CD4-positive, alpha-beta T cell treated with Interleukin-4 for 1 hour (primary cell): ENCODE results near the gene SMAD1.

Experiments
- DNase-seq, 2 donors: peaks; one replicate each; pipeline ENCODE4 v3.0.0-alpha.2; 2020 to 2022

Gene SMAD1

GRCh38 chr4:145490361-145490760 lies 8.7 kb downstream of the SMAD1 start:
- DNase-seq: no peak

- no peak for DNase-seq
Measured at GRCh38 chr4:145490796-145491195, 9.1 kb downstream of the SMAD1 start.

GRCh38 chr4:145492376-145492775 lies 10.7 kb downstream of the SMAD1 start:
- no peak for DNase-seq

GRCh38 chr4:145493166-145493565 lies 11.5 kb downstream of the SMAD1 start:
- no peak for DNase-seq

- DNase-seq: no peak
Measured at GRCh38 chr4:145494666-145495270, 13.1 kb downstream of the SMAD1 start.

GRCh38 chr4:145496292-145496691 lies 14.6 kb downstream of the SMAD1 start:
- no peak for DNase-seq

- no peak for DNase-seq
Measured at GRCh38 chr4:145497199-145498149, 15.8 kb downstream of the SMAD1 start.

GRCh38 chr4:145498430-145498829 lies 16.8 kb downstream of the SMAD1 start:
- no peak for DNase-seq

- no peak for DNase-seq
Measured at GRCh38 chr4:145501051-145501660, 19.5 kb downstream of the SMAD1 start.

GRCh38 chr4:145502809-145503208 lies 21.2 kb downstream of the SMAD1 start:
- no peak for DNase-seq

- no peak for DNase-seq
Measured at GRCh38 chr4:145503486-145504072, 21.9 kb downstream of the SMAD1 start.

GRCh38 chr4:145505995-145506394 lies 24.3 kb downstream of the SMAD1 start:
- DNase-seq: no peak

GRCh38 chr4:145507636-145508035 lies 26.0 kb downstream of the SMAD1 start:
- DNase-seq: no peak

- DNase-seq: no peak
Measured at GRCh38 chr4:145511913-145512522, 30.4 kb downstream of the SMAD1 start.

GRCh38 chr4:145513020-145513621 lies 31.5 kb downstream of the SMAD1 start:
- no peak for DNase-seq

- no peak for DNase-seq
Measured at GRCh38 chr4:145520172-145520571, 38.5 kb downstream of the SMAD1 start.

- no peak for DNase-seq
Measured at GRCh38 chr4:145521282-145521681, 39.6 kb downstream of the SMAD1 start.

GRCh38 chr4:145523117-145523516 lies 41.5 kb downstream of the SMAD1 start:
- no peak for DNase-seq

- DNase-seq: no peak
Measured at GRCh38 chr4:145524552-145524951, 42.9 kb downstream of the SMAD1 start.

GRCh38 chr4:145525291-145525740 lies 43.7 kb downstream of the SMAD1 start:
- no peak for DNase-seq

- no peak for DNase-seq
Measured at GRCh38 chr4:145527773-145528172, 46.1 kb downstream of the SMAD1 start.

- no peak for DNase-seq
Measured at GRCh38 chr4:145528601-145529000, 46.9 kb downstream of the SMAD1 start.
